A549 (cell line): Measurements from ENCODE around the gene FAM221A. TPM values are rescaled to one million over a fixed set of nuclear protein-coding genes. Genes with fewer than 3 reads are reported as not detected.

ENCODE experiments used
- ATAC-seq, 2 experiments: fragments of 200-7000 bp in 1 of 2; fragments of >200 bp in 1 of 2; cut with Nextera tagmentation in 1 of 2; cut with Tn5 transposase in 1 of 2; 3 replicates each; pipeline versions ENCODE4 v1.8.0 to v1.9.1; 2018 to 2020; ENCODE audit warnings: mild to moderate bottlenecking in 1 of 2, moderate library complexity in 1 of 2
- CTCF ChIA-PET: fragments of 300-600 bp; sonication (Branson Sonifier 250); formaldehyde crosslinking; extraction: SDS; loops from one replicate; lab custom pipeline; 2021; ENCODE audit warnings: antibody characterized with exemption, inconsistent platforms; lab: Yijun Ruan, JAX
- POLR2A ChIA-PET: fragments of 350-600 bp; formaldehyde crosslinking; extraction: SDS; loops from one replicate; lab custom pipeline; 2021; ENCODE audit warnings: antibody characterized with exemption, inconsistent platforms; lab: Yijun Ruan, JAX
- DNase-seq, 2 experiments: peaks; one replicate each; pipeline versions ENCODE4 v3.0.0 to v3.0.0-alpha.2; 2011 to 2016; ENCODE audit warnings: low read depth in 1 of 2, low spot score in 1 of 2
- FAIRE-seq: peaks from 2 replicates; lab custom pipeline; 2011; peaks lifted over from hg19 to GRCh38; lab: Jason Lieb, UNC
- H3K27ac ChIP-seq, 2 experiments: fragments of >200 bp; sonication (Bioruptor Twin); formaldehyde crosslinking; 3 replicates each; pipeline ENCODE4 v1.5.1; 2016 to 2017
- H3K4me1 ChIP-seq: fragments of >200 bp; sonication (Bioruptor Twin); formaldehyde crosslinking; 3 replicates; pipeline ENCODE4 v1.6.1; 2016
- H3K4me2 ChIP-seq: fragments of >200 bp; sonication (Bioruptor Twin); formaldehyde crosslinking; 3 replicates; pipeline ENCODE4 v1.6.1; 2016
- H3K4me3 ChIP-seq: fragments of >200 bp; sonication (Bioruptor Twin); formaldehyde crosslinking; 3 replicates; pipeline ENCODE4 v1.5.1; 2016
- H3K9me3 ChIP-seq: fragments of >200 bp; sonication (Bioruptor Twin); formaldehyde crosslinking; 3 replicates; pipeline ENCODE4 v1.6.1; 2016
- CHD2 ChIP-seq: fragments of 150-350 bp; IDR thresholded peaks from 2 replicates; pipeline ENCODE4 v1.6.1; 2014; ENCODE audit warnings: low read length; ENCODE audit not compliant: partially characterized antibody
- FOXS1 ChIP-seq: fragments of 250-450 bp; sonication (Bioruptor Pico); IDR thresholded peaks from 2 replicates; pipeline ENCODE4 v1.5.0; 2020; ENCODE audit warnings: mild to moderate bottlenecking, moderate library complexity
- POLR2A ChIP-seq: IDR thresholded peaks from 2 replicates; pipeline ENCODE4 v1.6.1; 2012; ENCODE audit warnings: mild to moderate bottlenecking, low read length
- RARB ChIP-seq: fragments of 250-450 bp; sonication (Bioruptor Pico); IDR thresholded peaks from 2 replicates; pipeline ENCODE4 v1.8.0; 2021; ENCODE audit warnings: mild to moderate bottlenecking, moderate library complexity
- ZC3H11A ChIP-seq: fragments of 450-650 bp; IDR thresholded peaks from 2 replicates; pipeline ENCODE4 v1.6.1; 2014; ENCODE audit warnings: antibody characterized with exemption, mild to moderate bottlenecking
- WGBS: methylation state at CpG from one replicate; pipeline ENCODE4 v1.1.6; 2017; ENCODE audit errors: missing lambda C conversion rate; 5-methylcytosine and 5-hydroxymethylcytosine counted together
- polyA plus RNA-seq, 4 experiments: library from polyadenylated mRNA; depleted of rRNA in 3 of 4; stranded (reverse); fragments of >200 nt; fragmentation: RNase III in 1 of 4; extraction: RNeasy Plus Mini Kit Qiagen cat#74134 plus additional on column Dnase treatment in 1 of 4; gene quantifications; 2 replicates in 3 of 4; 3 replicates in 1 of 4; pipeline ENCODE4 v1.2.3, GENCODE V29; 2011 to 2017
- small RNA-seq, 6 experiments: library from RNA; depleted of rRNA; stranded (forward); fragments of <200 nt; gene quantifications; one replicate each; pipeline ENCODE3, GENCODE V24; 2012
- TF ChIP-seq, protein P1 (sequence below): fragments of 250-450 bp; sonication (Bioruptor Pico); IDR thresholded peaks from 2 replicates; pipeline ENCODE4 v1.5.0; 2020; ENCODE audit warnings: low read depth, mild to moderate bottlenecking, moderate library complexity
- TF ChIP-seq, protein P2 (sequence below): IDR thresholded peaks from 2 replicates; pipeline ENCODE4 v1.6.1; 2012; ENCODE audit warnings: low read depth, borderline replicate concordance

The FAM221A gene
- polyA plus RNA-seq, 2 of the 4 experiments (the other 2 are of a cell fraction): 0.94 to 1.8 TPM

DNA sequence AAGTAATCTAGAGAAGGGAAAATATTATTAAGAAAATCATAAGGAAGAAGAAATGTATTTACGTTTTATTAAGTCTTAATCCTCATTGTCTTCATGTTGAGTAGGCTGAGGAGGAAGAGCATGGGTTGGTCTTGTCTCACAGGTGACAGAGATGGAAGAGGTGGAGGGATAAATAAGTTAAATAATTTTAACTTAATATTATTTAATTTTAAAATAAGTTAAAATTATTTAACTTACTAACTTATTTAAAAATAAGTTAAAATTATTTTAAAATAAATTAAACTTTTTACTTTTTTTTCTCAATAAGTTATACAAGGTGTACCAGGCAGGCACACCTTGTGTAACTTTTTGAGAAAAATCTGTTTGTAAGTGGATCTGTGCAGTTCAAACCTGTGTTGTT lies 66.6 kb downstream of the FAM221A start:
- TF ChIP-seq POLR2A: no peak
- DNase-seq: no peak

DNA sequence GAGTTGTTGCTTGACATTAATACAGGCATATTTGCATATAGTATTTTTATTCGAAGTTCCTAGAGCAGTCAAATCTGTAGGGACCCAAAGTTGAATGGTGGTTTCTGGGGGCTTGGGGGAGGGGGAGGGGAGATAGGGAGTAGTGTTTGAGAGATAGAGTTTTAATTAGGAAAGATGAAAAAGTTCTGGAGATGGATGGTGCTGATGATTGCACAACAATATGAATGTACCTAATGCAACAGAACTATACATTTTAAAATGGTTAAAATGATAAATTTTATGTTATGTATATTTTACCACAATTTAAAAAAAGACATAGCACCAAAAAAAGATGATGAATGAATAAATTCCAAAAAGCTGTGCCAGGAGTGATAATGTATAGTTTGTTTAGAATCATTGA lies 71.9 kb downstream of the FAM221A start:
- ATAC-seq (no peak), DNase-seq (no peak), FAIRE-seq (no peak)
- no peaks in the 10 kb centered on the region for H3K4me1 ChIP-seq
- ChIA-PET POLR2A (no interaction called here), CTCF (no interaction called here)
- no peaks in the 10 kb centered on the region for H3K9me3 ChIP-seq
- 0% methylated on average over 1 of the region's 1 CpG for WGBS
- no peak overlapping the region for H3K4me3 ChIP-seq
- no peak overlapping the region for H3K27ac ChIP-seq
- TF ChIP-seq CHD2: no peak
- TF ChIP-seq FOXS1 (CRISPR knock-in tag): no peak
- TF ChIP-seq RARB: no peak
- TF ChIP-seq, protein P1, sequence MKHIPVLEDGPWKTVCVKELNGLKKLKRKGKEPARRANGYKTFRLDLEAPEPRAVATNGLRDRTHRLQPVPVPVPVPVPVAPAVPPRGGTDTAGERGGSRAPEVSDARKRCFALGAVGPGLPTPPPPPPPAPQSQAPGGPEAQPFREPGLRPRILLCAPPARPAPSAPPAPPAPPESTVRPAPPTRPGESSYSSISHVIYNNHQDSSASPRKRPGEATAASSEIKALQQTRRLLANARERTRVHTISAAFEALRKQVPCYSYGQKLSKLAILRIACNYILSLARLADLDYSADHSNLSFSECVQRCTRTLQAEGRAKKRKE (CRISPR knock-in tag): no peak
- TF ChIP-seq, protein P2, sequence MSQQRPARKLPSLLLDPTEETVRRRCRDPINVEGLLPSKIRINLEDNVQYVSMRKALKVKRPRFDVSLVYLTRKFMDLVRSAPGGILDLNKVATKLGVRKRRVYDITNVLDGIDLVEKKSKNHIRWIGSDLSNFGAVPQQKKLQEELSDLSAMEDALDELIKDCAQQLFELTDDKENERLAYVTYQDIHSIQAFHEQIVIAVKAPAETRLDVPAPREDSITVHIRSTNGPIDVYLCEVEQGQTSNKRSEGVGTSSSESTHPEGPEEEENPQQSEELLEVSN: no peak
- TF ChIP-seq ZC3H11A: no peak
- H3K4me2 ChIP-seq: no peak overlapping the region

More for the DNA sequence above, 66.6 kb downstream of the FAM221A start:
- H3K4me3 ChIP-seq: no peak overlapping the region
- H3K4me1 ChIP-seq: no peaks in the 10 kb centered on the region
- no peak overlapping the region for H3K4me2 ChIP-seq
- 12% methylated on average over 1 of the region's 1 CpG for WGBS
- CTCF ChIA-PET: no interaction called here
- POLR2A ChIA-PET: no interaction called here
- H3K9me3 ChIP-seq: no peaks in the 10 kb centered on the region
- no peak for FAIRE-seq
- H3K27ac ChIP-seq: no peak overlapping the region
- no peak for ATAC-seq

Small RNA genes within 50 kb of the gene (small RNA-seq; reads per million reads assigned to genes)
- 0 reads per million in 6 experiments for gene AC006026.2

Other genes starting within 250 kb of the FAM221A start
- 47.2 and 62.0 TPM in 2 replicates for gene IGF2BP3, start 209.7 kb upstream of the FAM221A start, polyA plus RNA-seq (2011; rRNA removed)
- gene IGF2BP3, start 209.7 kb upstream of the FAM221A start, polyA plus RNA-seq (2017; fragmentation: RNase III; extraction: RNeasy Plus Mini Kit Qiagen cat#74134 plus additional on column Dnase treatment): 26.7 to 30.4 TPM (median 30.1 TPM) in 3 replicates
- 85.5 and 90.8 TPM in 2 replicates for gene TRA2A, start 148.2 kb upstream of the FAM221A start, polyA plus RNA-seq (2011; rRNA removed)
- 111 to 113 TPM (median 113 TPM) in 3 replicates for gene TRA2A, start 148.2 kb upstream of the FAM221A start, polyA plus RNA-seq (2017; fragmentation: RNase III; extraction: RNeasy Plus Mini Kit Qiagen cat#74134 plus additional on column Dnase treatment)
- 6.5 and 10.1 TPM in 2 replicates for gene CCDC126, start 82.8 kb upstream of the FAM221A start, polyA plus RNA-seq (2011; rRNA removed)
- gene CCDC126, start 82.8 kb upstream of the FAM221A start, polyA plus RNA-seq (2017; fragmentation: RNase III; extraction: RNeasy Plus Mini Kit Qiagen cat#74134 plus additional on column Dnase treatment): 3.8 to 6.2 TPM (median 5.5 TPM) in 3 replicates
- 2.2 and 3.9 TPM in 2 replicates for gene STK31, start 30.0 kb downstream of the FAM221A start, polyA plus RNA-seq (2011; rRNA removed)
- 2.0 to 2.4 TPM (median 2.3 TPM) in 3 replicates for gene STK31, start 30.0 kb downstream of the FAM221A start, polyA plus RNA-seq (2017; fragmentation: RNase III; extraction: RNeasy Plus Mini Kit Qiagen cat#74134 plus additional on column Dnase treatment)